ENCODE data around the gene TMC6.

TMC6 gene

GRCh38 chr17:78112518-78113471 is 15.8 kb downstream of the TMC6 start:
- DNase-seq (ENCODE audit: extremely low spot score, insufficient read length, low read depth) (peak; percentile 80), FAIRE-seq (peak; percentile 69)

GRCh38 chr17:78111727-78112517 is 16.6 kb downstream of the TMC6 start:
- DNase-seq (ENCODE audit: extremely low spot score, insufficient read length, low read depth) = no peak
- no peak for FAIRE-seq

- FAIRE-seq (no peak), DNase-seq (ENCODE audit: extremely low spot score, insufficient read length, low read depth) (no peak)
Observed at GRCh38 chr17:78111016-78111726, 17.4 kb downstream of the TMC6 start.

GRCh38 chr17:78110363-78111015 is 18.1 kb downstream of the TMC6 start:
- FAIRE-seq (no peak), DNase-seq (ENCODE audit: extremely low spot score, insufficient read length, low read depth) (no peak)

GRCh38 chr17:78109489-78109761 is 19.1 kb downstream of the TMC6 start:
- FAIRE-seq (no peak), DNase-seq (ENCODE audit: extremely low spot score, insufficient read length, low read depth) (no peak)

GRCh38 chr17:78108726-78109488 is 19.6 kb downstream of the TMC6 start:
- no peak for FAIRE-seq
- DNase-seq (ENCODE audit: extremely low spot score, insufficient read length, low read depth) = no peak

- no peak for DNase-seq (ENCODE audit: extremely low spot score, insufficient read length, low read depth)
- FAIRE-seq = no peak
Observed at GRCh38 chr17:78107976-78108725, 20.4 kb downstream of the TMC6 start.

- FAIRE-seq = no peak
Observed at GRCh38 chr17:78107457-78107856, 21.1 kb downstream of the TMC6 start.

GRCh38 chr17:78106211-78106610 is 22.3 kb downstream of the TMC6 start:
- FAIRE-seq = no peak
- DNase-seq (ENCODE audit: extremely low spot score, insufficient read length, low read depth) = no peak

More at GRCh38 chr17:78107457-78107856, 21.1 kb downstream of the TMC6 start:
- no peak for DNase-seq (ENCODE audit: extremely low spot score, insufficient read length, low read depth)

- no peak for FAIRE-seq
- no peak for DNase-seq (ENCODE audit: extremely low spot score, insufficient read length, low read depth)
Observed at GRCh38 chr17:78105551-78105950, 23.0 kb downstream of the TMC6 start.

- DNase-seq (ENCODE audit: extremely low spot score, insufficient read length, low read depth) = no peak
- no peak for FAIRE-seq
Observed at GRCh38 chr17:78105101-78105500, 23.5 kb downstream of the TMC6 start.

GRCh38 chr17:78104540-78104941 is 24.0 kb downstream of the TMC6 start:
- DNase-seq (ENCODE audit: extremely low spot score, insufficient read length, low read depth) (no peak), FAIRE-seq (no peak)

- FAIRE-seq = no peak
- DNase-seq (ENCODE audit: extremely low spot score, insufficient read length, low read depth) = no peak
Observed at GRCh38 chr17:78103311-78103710, 25.2 kb downstream of the TMC6 start.

- FAIRE-seq (no peak), DNase-seq (ENCODE audit: extremely low spot score, insufficient read length, low read depth) (no peak)
Observed at GRCh38 chr17:78101542-78101941, 27.0 kb downstream of the TMC6 start.

GRCh38 chr17:78101112-78101511 is 27.4 kb downstream of the TMC6 start:
- DNase-seq (ENCODE audit: extremely low spot score, insufficient read length, low read depth) = no peak
- no peak for FAIRE-seq

- FAIRE-seq (no peak), DNase-seq (ENCODE audit: extremely low spot score, insufficient read length, low read depth) (no peak)
Observed at GRCh38 chr17:78096093-78096492, 32.5 kb downstream of the TMC6 start.

GRCh38 chr17:78095035-78095434 is 33.5 kb downstream of the TMC6 start:
- FAIRE-seq = no peak

GRCh38 chr17:78092794-78093324 is 35.7 kb downstream of the TMC6 start:
- no peak for FAIRE-seq
- no peak for DNase-seq (ENCODE audit: extremely low spot score, insufficient read length, low read depth)

More at GRCh38 chr17:78095035-78095434, 33.5 kb downstream of the TMC6 start:
- DNase-seq (ENCODE audit: extremely low spot score, insufficient read length, low read depth) = no peak

All from GM18507 (cell line).